CD4-positive, alpha-beta T cell (primary cell): Measurements from ENCODE around the gene ZMIZ2. TPM values are rescaled to one million over a fixed set of nuclear protein-coding genes. Genes with fewer than 3 reads are reported as not detected.
"Not testable (repeated sequence)": the region's sequence is repeated elsewhere in the genome, so short reads cannot be mapped to it uniquely, and the experiment has no call there.

Experiments used
- ATAC-seq: fragments of 200-7000 bp; cut with Tn5 transposase; one replicate; pipeline ENCODE4 v1.10.0; 2022; ENCODE audit warnings: mild to moderate bottlenecking; ENCODE audit not compliant: poor library complexity
- CTCF ChIA-PET: fragments of 350-600 bp; sonication (Branson Sonifier 250); formaldehyde crosslinking; loops from one replicate; lab custom pipeline; 2021; ENCODE audit warnings: antibody characterized with exemption, inconsistent platforms; lab: Charles Lee
- POLR2A ChIA-PET: fragments of 350-600 bp; sonication (Branson Sonifier 250); formaldehyde crosslinking; loops from one replicate; lab custom pipeline; 2021; ENCODE audit warnings: antibody characterized with exemption, inconsistent platforms; lab: Charles Lee
- DNase-seq, 14 experiments: peaks; one replicate each; pipeline ENCODE4 v3.0.0-alpha.2; 2013 to 2020; ENCODE audit warnings: mixed read lengths in 2 of 14
- H3K27ac ChIP-seq, 2 donors: one replicate each; pipeline versions ENCODE4 v1.5.1 to v1.7.0; 2013; ENCODE audit warnings: low read length in 2 of 2, low read depth in 1 of 2, mild to moderate bottlenecking in 1 of 2
- H3K27me3 ChIP-seq, 2 experiments: 1 replicate in 1 of 2; 2 replicates in 1 of 2; pipeline versions ENCODE4 v1.6.1 to v1.7.0; 2013; ENCODE audit warnings: low read length in 2 of 2, control low read depth in 1 of 2, mild to moderate bottlenecking in 1 of 2, moderate library complexity in 1 of 2; ENCODE audit not compliant: insufficient read depth in 2 of 2, control insufficient read depth in 1 of 2
- H3K36me3 ChIP-seq: one replicate; pipeline ENCODE4 v1.6.1; 2013; ENCODE audit warnings: low read length, control low read depth; ENCODE audit not compliant: insufficient read depth
- H3K4me1 ChIP-seq: one replicate; pipeline ENCODE4 v1.6.1; 2013; ENCODE audit warnings: low read length, control low read depth; ENCODE audit not compliant: insufficient read depth
- H3K4me3 ChIP-seq: one replicate; pipeline ENCODE4 v1.5.1; 2013; ENCODE audit warnings: mild to moderate bottlenecking, low read length, moderate library complexity
- H3K9me3 ChIP-seq, 2 experiments: 1 replicate in 1 of 2; 2 replicates in 1 of 2; pipeline versions ENCODE4 v1.6.1 to v1.7.0; 2013; ENCODE audit warnings: low read length in 2 of 2, mild to moderate bottlenecking in 2 of 2, control low read depth in 1 of 2, moderate library complexity in 1 of 2; ENCODE audit not compliant: control insufficient read depth in 1 of 2, insufficient read depth in 1 of 2
- H3K27ac Mint-ChIP-seq: one replicate; pipeline ENCODE4 v1.8.0; 2020; ENCODE audit warnings: mixed read lengths
- H3K27me3 Mint-ChIP-seq: one replicate; pipeline ENCODE4 v1.8.0; 2021; ENCODE audit warnings: mixed read lengths
- H3K36me3 Mint-ChIP-seq: one replicate; pipeline ENCODE4 v1.8.0; 2021; ENCODE audit warnings: low read depth, mixed read lengths
- H3K4me1 Mint-ChIP-seq: one replicate; pipeline ENCODE4 v1.8.0; 2021; ENCODE audit warnings: low read depth, mixed read lengths
- H3K4me3 Mint-ChIP-seq: one replicate; pipeline ENCODE4 v1.8.0; 2020; ENCODE audit warnings: mild to moderate bottlenecking, mixed read lengths
- H3K9me3 Mint-ChIP-seq: one replicate; pipeline ENCODE4 v1.8.0; 2020; ENCODE audit warnings: mixed read lengths
- CTCF ChIP-seq: fragments of 200-600 bp; IDR thresholded peaks from one replicate; pipeline ENCODE4 v1.8.0; 2022; ENCODE audit warnings: antibody characterized with exemption, mild to moderate bottlenecking
- intact Hi-C, 2 experiments: fragments of 100-400 bp; cut with DNase I in 1 of 2; cut with micrococcal nuclease in 1 of 2; formaldehyde crosslinking; loops; one replicate each; pipeline versions ENCODE4 v1.15.1 to v1.9.0; 2023 to 2025; cut with DNase I, micrococcal nuclease
- total RNA-seq, 174 experiments: library from RNA in 2 of 174; stranded (reverse) in 2 of 174; gene quantifications; one replicate each; pipeline ENCODE4 v1.2.3 and lab custom pipeline; 2021 to 2026

ZMIZ2 gene
- total RNA-seq, 2 experiments from 2014 or later, result 81.5 to 82.0 TPM

GRCh38 chr7:44771358-44771757 lies 22.7 kb downstream of the ZMIZ2 start:
- Histone ChIP-seq H3K36me3 (peaks cover 13% of the 10 kb centered on the region), H3K4me1 (peaks cover 40% of the 10 kb centered on the region), H3K27ac (no peak overlapping the region), H3K4me3 (no peak overlapping the region), H3K27me3 (no peaks in the 10 kb centered on the region), H3K9me3 (no peaks in the 10 kb centered on the region)
- no peak for TF ChIP-seq CTCF
- ChIA-PET CTCF (no interaction called here), POLR2A (interaction anchor here (1.1 to 1.3 kb wide), 2 partner anchors 26 to 77 kb away, joined by 3 to 5 read pairs; no protein-coding TSS in a partner anchor)
- peak overlapping the region; percentile 83 for H3K27ac Mint-ChIP-seq
- H3K36me3 Mint-ChIP-seq, result peaks cover 20% of the 10 kb centered on the region
- intact Hi-C loops, result no loop called here
- DNase-seq, result no peak
- H3K4me1 Mint-ChIP-seq, result peaks cover 40% of the 10 kb centered on the region
- no peaks in the 10 kb centered on the region for H3K9me3 Mint-ChIP-seq
- no peaks in the 10 kb centered on the region for H3K27me3 Mint-ChIP-seq
- H3K4me3 Mint-ChIP-seq, result no peak overlapping the region
- no peak for ATAC-seq

GRCh38 chr7:44772440-44772839 lies 23.8 kb downstream of the ZMIZ2 start:
- POLR2A ChIA-PET, result interaction anchor here (1.1 to 1.3 kb wide), 3 partner anchors 23 to 194 kb away, joined by 4 to 5 read pairs (median 5); no protein-coding TSS in a partner anchor
- no peaks in the 10 kb centered on the region for H3K9me3 Mint-ChIP-seq
- H3K27ac Mint-ChIP-seq, result no peak overlapping the region

GRCh38 chr7:44772867-44773266 lies 24.2 kb downstream of the ZMIZ2 start:
- intact Hi-C loops, result no loop called here
- Histone ChIP-seq H3K9me3 (no peaks in the 10 kb centered on the region), H3K4me3 (no peak overlapping the region), H3K36me3 (peaks cover 1% of the 10 kb centered on the region), H3K27me3 (no peaks in the 10 kb centered on the region), H3K4me1 (peaks cover 36% of the 10 kb centered on the region), H3K27ac (no peak overlapping the region)
- no peaks in the 10 kb centered on the region for H3K27me3 Mint-ChIP-seq
- peaks cover 7% of the 10 kb centered on the region for H3K36me3 Mint-ChIP-seq
- ChIA-PET POLR2A (interaction anchor here (1.1 to 1.3 kb wide), 3 partner anchors 24 to 195 kb away, joined by 4 to 5 read pairs (median 5); no protein-coding TSS in a partner anchor), CTCF (no interaction called here)
- H3K27ac Mint-ChIP-seq, result no peak overlapping the region
- no peak overlapping the region for H3K4me3 Mint-ChIP-seq
- peaks cover 30% of the 10 kb centered on the region for H3K4me1 Mint-ChIP-seq
- no peaks in the 10 kb centered on the region for H3K9me3 Mint-ChIP-seq
- TF ChIP-seq CTCF, result no peak
- DNase-seq (no peak), ATAC-seq (no peak)

More at GRCh38 chr7:44772440-44772839, 23.8 kb downstream of the ZMIZ2 start:
- H3K4me1 Mint-ChIP-seq, result peaks cover 35% of the 10 kb centered on the region
- ATAC-seq, result no peak
- no peaks in the 10 kb centered on the region for H3K27me3 Mint-ChIP-seq
- no peaks in the 10 kb centered on the region for H3K9me3 ChIP-seq
- intact Hi-C loops, result no loop called here
- CTCF ChIA-PET, result no interaction called here
- TF ChIP-seq CTCF, result no peak
- H3K36me3 ChIP-seq, result peaks cover 4% of the 10 kb centered on the region
- H3K4me1 ChIP-seq, result peaks cover 40% of the 10 kb centered on the region
- no peak overlapping the region for H3K4me3 ChIP-seq
- no peak overlapping the region for H3K27ac ChIP-seq
- no peak overlapping the region for H3K4me3 Mint-ChIP-seq
- DNase-seq, result no peak
- no peaks in the 10 kb centered on the region for H3K27me3 ChIP-seq
- H3K36me3 Mint-ChIP-seq, result peaks cover 11% of the 10 kb centered on the region

- H3K4me3 ChIP-seq, ATAC-seq, DNase-seq, CTCF ChIA-PET, H3K27ac ChIP-seq, intact Hi-C loops, H3K36me3 Mint-ChIP-seq, H3K27me3 ChIP-seq, H3K4me3 Mint-ChIP-seq, H3K9me3 Mint-ChIP-seq, H3K9me3 ChIP-seq, H3K36me3 ChIP-seq, H3K27me3 Mint-ChIP-seq: not testable (repeated sequence)
- Mint-ChIP-seq H3K27ac (peak overlapping the region; percentile 20), H3K4me1 (peaks cover 14% of the 10 kb centered on the region)
- POLR2A ChIA-PET, result interaction anchor here (0.7 to 1.1 kb wide), 3 partner anchors 25 to 192 kb away, joined by 3 read pairs; partner anchors contain the start of gene TMED4
- H3K4me1 ChIP-seq, result peaks cover 20% of the 10 kb centered on the region
These were observed 25.8 kb downstream of the ZMIZ2 start for GRCh38 chr7:44774486-44774885.
